ENCODE data around the gene DPP9.

- TF ChIP-seq POLR2A (IDR thresholded peaks at IDR 0.05) = no peak
- TF ChIP-seq CTCF (IDR thresholded peaks at IDR 0.05) = no peak
- TF ChIP-seq EP300 (IDR thresholded peaks at IDR 0.05) = no peak
- TF ChIP-seq POLR2AphosphoS5 (IDR thresholded peaks at IDR 0.05) = no peak
Observed at GRCh38 chr19:4695224-4695731, 28.4 kb downstream of the DPP9 start.
